Measurements from ENCODE around the gene C17orf107. TPM values are rescaled to one million over a fixed set of nuclear protein-coding genes. Genes with fewer than 3 reads are reported as not detected.

C17orf107 gene
- total RNA-seq = 0.77 and 1.1 TPM in 2 replicates

DNA sequence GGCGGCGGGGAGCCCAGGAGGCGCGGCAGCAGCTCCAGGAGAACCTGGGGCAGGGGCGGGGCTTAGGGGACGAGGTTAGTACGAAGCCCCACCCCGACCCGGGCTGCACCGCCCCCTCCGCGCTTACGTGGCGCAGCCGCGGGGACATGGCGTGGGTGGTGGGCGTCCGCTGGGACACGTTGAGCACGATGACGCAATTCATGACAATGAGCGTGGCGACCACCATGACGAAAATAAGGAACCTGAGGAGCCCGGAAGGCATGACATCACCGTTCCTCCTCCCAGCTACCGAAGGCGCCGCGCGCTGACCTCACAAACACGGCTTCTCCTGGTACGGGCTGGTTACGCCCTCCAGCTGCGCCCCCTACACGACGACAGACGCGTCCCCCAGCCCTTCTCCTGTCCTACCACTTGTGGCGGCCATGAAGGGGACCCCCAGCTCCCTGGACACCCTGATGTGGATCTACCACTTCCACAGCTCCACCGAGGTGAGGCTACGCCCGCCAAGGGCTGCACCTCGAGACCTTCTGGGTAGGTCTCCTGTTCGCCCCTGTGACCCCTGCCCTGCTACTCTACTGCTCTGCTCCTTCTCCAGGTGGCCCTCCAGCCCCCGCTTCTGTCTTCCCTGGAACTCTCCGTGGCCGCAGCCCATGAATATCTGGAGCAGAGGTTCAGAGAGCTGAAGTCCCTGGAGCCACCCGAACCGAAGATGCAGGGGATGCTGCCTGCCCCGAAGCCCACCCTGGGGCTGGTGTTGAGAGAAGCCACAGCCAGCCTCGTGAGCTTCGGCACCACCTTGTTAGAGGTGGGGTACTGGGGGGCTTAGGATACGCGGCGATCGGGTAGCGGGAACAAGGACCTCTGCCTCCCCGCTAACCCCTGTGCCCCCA lies at the start of gene C17orf107:
C17orf107 (plus strand) TSS at position 196 of the 890 bp plus-strand sequence; CDS start at position 423, 227 bp downstream.

DNA sequence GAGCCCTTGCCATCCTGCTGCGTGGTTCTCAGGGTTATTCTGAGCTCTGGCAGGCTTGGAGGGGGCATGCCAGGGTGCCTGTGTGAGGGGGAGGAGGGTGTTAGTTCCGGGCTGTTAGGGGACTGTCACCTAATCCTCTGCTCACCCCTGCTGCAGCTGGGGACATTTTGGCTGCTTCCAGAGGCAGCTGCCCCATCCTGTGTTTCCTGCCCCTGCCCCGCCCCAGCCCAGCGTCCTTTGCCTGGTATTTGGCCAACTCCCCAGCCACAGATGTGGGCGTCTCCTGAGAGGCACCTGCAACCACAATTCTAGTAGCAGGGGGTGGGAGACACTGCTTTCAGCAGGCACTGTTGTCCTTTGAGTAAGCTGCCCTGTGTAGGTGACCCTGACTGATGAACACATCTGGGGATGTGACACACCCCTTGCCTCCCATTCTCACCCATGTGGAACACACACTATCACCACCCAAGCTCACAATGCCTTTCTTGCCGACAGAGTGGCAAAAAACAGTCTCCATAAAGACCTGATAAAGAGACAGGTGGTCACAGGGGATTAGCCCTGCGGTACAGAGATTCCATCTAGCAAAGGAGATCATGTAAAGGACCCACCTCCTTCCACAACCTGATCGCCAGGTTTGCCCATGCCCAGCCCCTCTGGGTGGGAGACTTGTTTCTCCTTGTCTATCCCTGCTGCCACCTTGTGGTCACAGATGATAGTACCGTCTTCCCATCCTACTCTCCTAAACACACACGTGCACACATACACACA lies 3.9 kb downstream of the C17orf107 start, which contains the start of gene CHRNE:
CHRNE (minus strand) TSS at position 48 of the 768 bp plus-strand sequence; CDS start at position 13, 35 bp downstream.

DNA sequence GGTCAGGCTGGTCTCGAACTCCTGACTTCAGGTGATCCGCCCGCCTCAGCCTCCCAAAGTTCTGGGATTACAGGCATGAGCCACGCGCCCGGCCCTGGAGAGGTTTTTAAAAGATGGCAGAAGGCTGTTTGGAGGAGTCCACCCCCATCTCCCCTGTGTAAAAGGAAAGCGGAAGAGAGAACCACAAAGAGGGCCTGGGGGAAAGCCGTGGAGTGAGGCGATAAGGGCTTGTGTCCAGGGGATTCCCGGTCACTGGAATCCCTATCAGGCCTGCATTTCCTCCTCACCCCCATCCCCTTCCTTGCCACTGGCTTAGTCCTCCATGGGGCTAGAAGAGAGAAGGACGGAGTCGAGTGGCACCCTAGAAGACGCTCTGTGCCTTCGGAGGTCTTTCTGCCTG lies 32.6 kb downstream of the C17orf107 start, which contains the start of gene GP1BA:
GP1BA (plus strand) TSS at position 315 of the 400 bp plus-strand sequence. CDS start 328 bp downstream, outside the sequence.

DNA sequence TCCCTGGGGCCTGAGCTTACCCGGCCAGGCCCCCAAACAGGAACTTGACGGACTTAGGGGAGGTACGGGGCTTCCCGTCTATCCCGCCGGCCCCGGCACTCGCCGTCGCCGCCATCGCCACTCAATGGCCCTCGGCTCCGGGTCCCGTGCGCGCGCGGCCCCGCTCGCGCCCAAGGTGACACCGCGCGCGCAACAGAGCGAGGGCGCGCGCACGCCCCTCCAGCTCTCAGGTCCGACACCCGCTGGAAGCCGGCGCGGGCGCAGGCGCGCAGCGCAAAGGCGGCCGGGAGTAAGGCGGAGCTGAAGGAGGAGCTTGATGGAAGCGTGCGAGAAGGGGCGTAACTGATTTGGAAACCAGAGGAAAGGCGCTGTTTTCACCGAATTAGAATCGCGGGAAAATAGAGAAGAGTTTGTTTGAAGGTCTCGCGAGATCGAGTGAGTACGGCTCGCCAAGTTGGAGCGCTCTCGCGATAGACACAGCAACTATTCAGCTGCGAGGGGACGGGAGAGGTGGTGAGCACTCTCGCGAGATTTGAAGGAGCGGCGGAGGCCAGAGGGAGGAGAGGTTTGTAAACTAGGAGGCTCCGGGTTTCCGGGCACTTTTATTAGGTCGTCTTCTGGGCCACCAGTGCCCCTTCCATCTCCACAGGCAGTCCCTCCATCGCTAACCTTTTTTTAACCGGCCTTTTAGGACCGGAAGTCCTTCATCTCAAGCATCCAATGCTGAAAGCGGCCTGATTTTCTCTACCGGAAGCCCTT lies 40.6 kb downstream of the C17orf107 start, which contains the start of the genes RNF167 and SLC25A11:
RNF167 (plus strand) TSS at position 473 of the 759 bp plus-strand sequence. CDS start 642 bp downstream, outside the sequence.
SLC25A11 (minus strand) TSS at position 251 of the 759 bp plus-strand sequence; CDS start at position 115, 136 bp downstream.

DNA sequence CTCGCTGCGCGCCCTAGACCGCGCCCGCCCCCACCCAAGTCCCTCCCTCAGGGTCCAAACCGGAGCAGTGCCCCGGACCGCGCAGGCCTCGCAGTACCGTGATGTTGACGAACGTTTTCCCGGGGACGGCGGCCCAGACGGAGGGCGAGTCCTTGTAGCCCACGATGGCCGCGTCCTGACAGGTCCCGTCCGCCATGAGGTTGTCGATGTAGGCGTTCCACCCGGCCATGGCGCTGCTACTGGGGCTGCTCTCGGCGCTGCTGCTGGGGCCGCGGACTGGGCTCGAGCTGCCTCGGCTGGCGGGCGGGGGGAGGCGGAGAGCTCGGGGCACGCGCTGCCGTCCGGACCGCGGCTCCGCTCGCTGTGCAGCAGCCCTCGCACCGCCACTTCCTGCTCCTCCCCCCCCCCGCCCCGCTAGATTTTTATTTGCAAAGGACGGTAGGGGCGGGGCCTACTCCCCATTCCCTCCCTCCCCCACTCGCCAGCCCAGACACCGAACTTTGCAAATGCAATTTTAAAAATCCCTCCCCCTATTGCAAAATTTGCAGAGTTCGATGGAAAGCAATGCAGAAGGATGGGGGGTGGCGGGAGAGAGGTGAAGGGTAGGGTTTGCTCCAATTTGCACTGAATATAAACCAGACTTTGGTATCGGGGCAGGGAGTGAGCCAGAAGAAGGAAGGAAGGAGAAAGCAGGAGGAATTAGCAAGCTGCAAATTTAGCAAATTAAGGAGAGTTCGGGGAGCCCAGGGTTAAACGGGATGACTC lies 49.0 kb downstream of the C17orf107 start, which contains the start of gene PFN1:
PFN1 (minus strand) TSS at position 365 of the 765 bp plus-strand sequence; CDS start at position 229, 136 bp downstream.

DNA sequence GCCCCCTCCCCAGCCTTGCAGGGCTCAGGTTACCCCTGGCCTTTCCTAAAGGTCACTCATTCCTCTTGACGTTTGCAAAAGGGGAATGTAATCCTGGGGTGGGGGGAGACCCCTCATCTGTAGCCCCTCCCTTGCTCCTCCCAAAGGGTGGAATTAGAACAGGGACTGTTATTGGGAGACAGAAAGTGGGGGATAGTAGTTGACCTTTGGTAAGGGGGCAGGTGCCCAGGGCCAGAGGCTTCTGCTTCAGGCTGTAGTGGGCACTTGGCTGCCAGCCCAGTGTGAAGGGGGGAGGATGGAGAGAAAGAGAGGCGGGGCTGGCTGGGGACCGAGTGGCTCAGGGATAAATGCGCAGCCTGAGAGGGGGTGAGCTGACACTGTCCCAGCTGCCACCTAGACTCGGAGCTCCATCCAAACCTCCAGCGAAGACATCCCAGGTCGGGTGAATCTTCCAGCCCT lies 51.4 kb downstream of the C17orf107 start, which contains the start of gene ENO3:
ENO3 (plus strand) TSS at position 374 of the 459 bp plus-strand sequence. CDS start 711 bp downstream, outside the sequence.

Other genes starting within 250 kb of the C17orf107 start
- gene PELP1, start 195.4 kb upstream of the C17orf107 start, total RNA-seq = 7.7 and 10.3 TPM in 2 replicates
- 7.5 and 9.0 TPM in 2 replicates for gene ARRB2, start 188.9 kb upstream of the C17orf107 start, total RNA-seq
- gene MED11, start 168.1 kb upstream of the C17orf107 start, total RNA-seq = 9.5 and 11.9 TPM in 2 replicates
- gene ZMYND15, start 159.7 kb upstream of the C17orf107 start, total RNA-seq = under 0.01 and 0.11 TPM in 2 replicates
- gene CXCL16, start 159.6 kb upstream of the C17orf107 start, total RNA-seq = 0.54 and 0.77 TPM in 2 replicates
- gene TM4SF5, start 127.7 kb upstream of the C17orf107 start, total RNA-seq = not detected in 2 replicates
- 0.22 and 0.95 TPM in 2 replicates for gene VMO1, start 113.2 kb upstream of the C17orf107 start, total RNA-seq
- not detected in 2 replicates for gene GLTPD2, start 110.6 kb upstream of the C17orf107 start, total RNA-seq
- 164 and 200 TPM in 2 replicates for gene PSMB6, start 103.4 kb upstream of the C17orf107 start, total RNA-seq
- 26.3 and 35.3 TPM in 2 replicates for gene PLD2, start 92.4 kb upstream of the C17orf107 start, total RNA-seq
- 25.5 and 31.3 TPM in 2 replicates for gene MINK1, start 66.2 kb upstream of the C17orf107 start, total RNA-seq
- gene CHRNE, start 3.6 kb downstream of the C17orf107 start, total RNA-seq = 0.86 and 5.7 TPM in 2 replicates
- not detected in 2 replicates for gene GP1BA, start 32.7 kb downstream of the C17orf107 start, total RNA-seq
- 45.4 and 50.1 TPM in 2 replicates for gene SLC25A11, start 40.5 kb downstream of the C17orf107 start, total RNA-seq
- gene RNF167, start 40.7 kb downstream of the C17orf107 start, total RNA-seq = 11.5 and 12.6 TPM in 2 replicates
- 304 and 331 TPM in 2 replicates for gene PFN1, start 49.0 kb downstream of the C17orf107 start, total RNA-seq
- gene ENO3, start 51.6 kb downstream of the C17orf107 start, total RNA-seq = 2.2 and 2.3 TPM in 2 replicates
- gene SPAG7, start 68.3 kb downstream of the C17orf107 start, total RNA-seq = 53.2 and 56.7 TPM in 2 replicates
- 3.0 and 3.9 TPM in 2 replicates for gene CAMTA2, start 88.1 kb downstream of the C17orf107 start, total RNA-seq
- gene INCA1, start 98.0 kb downstream of the C17orf107 start, total RNA-seq = 0.52 and 0.54 TPM in 2 replicates
- gene KIF1C, start 98.4 kb downstream of the C17orf107 start, total RNA-seq = 75.5 and 89.6 TPM in 2 replicates
- gene SLC52A1, start 135.9 kb downstream of the C17orf107 start, total RNA-seq = under 0.01 and 0.17 TPM in 2 replicates
- gene ZFP3, start 178.9 kb downstream of the C17orf107 start, total RNA-seq = 0.65 and 1.6 TPM in 2 replicates
- 4.1 and 4.9 TPM in 2 replicates for gene ZNF232, start 212.3 kb downstream of the C17orf107 start, total RNA-seq
- not detected in 2 replicates for gene USP6, start 216.5 kb downstream of the C17orf107 start, total RNA-seq

Data from dermis lymphatic vessel endothelial cell (primary cell).